Activated CD4-positive, alpha-beta T cell treated with anti-CD3 and anti-CD28 coated beads for 4 hours (primary cell): ENCODE data around the gene ABCB1.
A peak's percentile ranks its signal among the peaks of the same experiment; 100 is the strongest.
"Not testable (repeated sequence)": the region's sequence is repeated elsewhere in the genome, so short reads cannot be mapped to it uniquely, and the experiment has no call there.

Experiments used
- DNase-seq, 2 donors: peaks; one replicate each; pipeline ENCODE4 v3.0.0-alpha.2; 2020

Gene ABCB1

DNA sequence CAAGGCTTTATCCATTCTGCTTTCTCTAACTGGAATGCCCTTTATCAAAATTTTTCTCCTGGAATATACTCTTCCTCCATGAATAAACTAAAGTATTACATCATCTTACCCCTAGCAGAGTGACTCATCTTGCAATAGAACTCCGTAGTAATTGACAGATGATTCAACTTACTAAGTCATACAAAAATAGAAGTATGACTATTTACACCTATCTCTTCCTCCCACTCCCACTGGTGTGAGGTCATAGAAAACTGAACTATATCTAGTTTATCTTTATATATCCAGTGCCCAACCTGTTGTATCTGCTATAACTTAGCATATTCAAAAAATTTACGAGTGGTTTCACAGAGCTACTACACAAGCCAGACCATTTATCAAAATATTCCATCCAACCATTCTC is 26.1 kb downstream of the ABCB1 start:
- peak in 1 of 2 donors; percentile 11 for DNase-seq

DNA sequence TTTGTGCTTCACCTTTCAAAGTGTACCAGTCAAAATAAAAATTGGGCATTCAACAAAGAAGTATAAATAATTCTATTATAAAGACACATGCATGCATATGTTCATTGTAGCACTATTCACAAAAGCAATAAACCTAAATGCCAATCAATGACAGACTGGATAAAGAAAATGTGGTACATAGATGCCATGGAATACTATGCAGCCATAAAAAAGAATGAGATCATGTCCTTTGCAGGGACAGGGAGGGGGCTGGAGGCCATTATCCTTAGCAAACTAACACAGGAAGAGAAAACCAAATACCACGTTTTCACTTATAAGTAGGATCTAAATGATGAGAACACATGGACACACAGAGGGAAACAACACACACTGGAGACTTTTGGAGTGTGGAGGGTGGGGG is 28.2 kb downstream of the ABCB1 start:
- DNase-seq: not testable (repeated sequence)

DNA sequence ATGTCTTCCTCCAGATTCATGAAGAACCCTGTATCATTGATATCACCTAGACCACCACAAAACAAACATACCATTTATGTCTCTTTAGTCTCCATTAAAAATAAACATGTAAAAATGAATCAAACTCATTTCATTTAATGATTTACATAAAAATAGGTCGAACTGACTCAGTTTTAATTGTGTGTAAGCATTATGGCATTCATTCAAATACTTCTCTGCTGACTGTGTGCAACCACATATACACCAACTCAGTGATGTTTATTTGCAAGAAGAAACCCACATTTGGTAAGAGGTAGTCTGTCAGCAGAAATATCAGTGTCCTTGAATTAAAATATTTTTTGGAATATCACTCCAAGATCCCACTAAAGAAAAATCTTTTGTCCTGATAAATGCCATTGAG is 30.5 kb downstream of the ABCB1 start:
- no peak for DNase-seq

DNA sequence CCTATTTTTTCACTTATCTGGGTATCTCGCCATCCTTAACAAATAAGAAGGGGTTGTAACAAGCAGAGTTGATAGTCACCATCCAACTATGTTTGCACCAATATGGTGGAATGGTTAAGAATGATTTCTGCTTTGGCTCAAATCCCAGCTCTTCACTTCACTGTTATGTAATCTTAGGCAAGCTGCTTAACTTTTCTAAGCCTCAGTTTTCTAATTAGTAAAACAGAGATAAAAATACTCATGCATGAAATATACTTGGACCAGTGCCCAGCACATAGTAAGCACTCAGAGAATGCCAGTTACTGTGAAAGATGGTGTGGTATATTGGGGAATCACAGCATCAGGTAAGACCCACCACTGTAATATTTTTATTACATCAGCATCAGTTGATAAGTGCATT is 33.6 kb downstream of the ABCB1 start:
- no peak for DNase-seq

DNA sequence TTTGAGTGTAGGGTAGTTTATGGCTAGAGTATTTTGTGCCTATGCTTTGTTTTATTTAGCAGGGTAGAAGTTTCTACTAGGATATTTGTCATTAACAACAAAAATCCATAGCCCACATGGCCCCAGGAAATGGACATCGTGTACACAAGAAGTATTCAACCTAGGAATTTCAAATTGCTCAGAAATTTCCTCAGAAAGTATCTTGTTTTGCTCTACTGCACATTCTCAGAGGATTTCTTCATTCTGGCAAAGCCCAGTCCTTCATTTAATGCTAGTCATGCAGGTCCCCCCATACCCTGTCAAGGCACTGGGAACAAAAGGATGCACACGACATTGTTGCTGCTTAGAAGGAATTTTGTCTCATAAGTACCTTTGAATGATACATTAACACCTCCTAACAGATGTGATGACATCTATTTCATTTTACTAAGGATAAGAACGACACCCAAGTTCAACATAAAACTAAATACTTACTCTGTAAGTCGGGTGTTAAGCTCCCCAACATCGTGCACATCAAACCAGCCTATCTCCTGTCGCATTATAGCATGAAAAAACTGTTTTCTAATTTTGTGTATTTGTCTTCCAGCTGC is 34.3 kb downstream of the ABCB1 start:
- DNase-seq: no peak

DNA sequence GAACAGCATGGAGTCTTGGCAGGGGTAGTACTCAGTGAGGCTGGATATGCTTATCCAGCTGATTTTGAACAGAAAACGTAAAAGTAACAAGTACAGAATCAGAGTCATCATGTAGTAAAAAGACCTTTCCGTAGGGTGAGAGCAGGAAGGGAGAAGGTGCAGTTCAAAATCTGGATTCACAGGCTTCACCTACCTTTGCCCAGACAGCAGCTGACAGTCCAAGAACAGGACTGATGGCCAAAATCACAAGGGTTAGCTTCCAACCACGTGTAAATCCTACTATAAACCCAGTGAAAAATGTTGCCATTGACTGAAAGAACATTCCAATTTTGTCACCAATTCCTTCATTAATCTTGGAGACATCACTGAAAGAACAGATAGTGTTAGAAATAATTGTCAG is 34.8 kb downstream of the ABCB1 start:
- no peak for DNase-seq

DNA sequence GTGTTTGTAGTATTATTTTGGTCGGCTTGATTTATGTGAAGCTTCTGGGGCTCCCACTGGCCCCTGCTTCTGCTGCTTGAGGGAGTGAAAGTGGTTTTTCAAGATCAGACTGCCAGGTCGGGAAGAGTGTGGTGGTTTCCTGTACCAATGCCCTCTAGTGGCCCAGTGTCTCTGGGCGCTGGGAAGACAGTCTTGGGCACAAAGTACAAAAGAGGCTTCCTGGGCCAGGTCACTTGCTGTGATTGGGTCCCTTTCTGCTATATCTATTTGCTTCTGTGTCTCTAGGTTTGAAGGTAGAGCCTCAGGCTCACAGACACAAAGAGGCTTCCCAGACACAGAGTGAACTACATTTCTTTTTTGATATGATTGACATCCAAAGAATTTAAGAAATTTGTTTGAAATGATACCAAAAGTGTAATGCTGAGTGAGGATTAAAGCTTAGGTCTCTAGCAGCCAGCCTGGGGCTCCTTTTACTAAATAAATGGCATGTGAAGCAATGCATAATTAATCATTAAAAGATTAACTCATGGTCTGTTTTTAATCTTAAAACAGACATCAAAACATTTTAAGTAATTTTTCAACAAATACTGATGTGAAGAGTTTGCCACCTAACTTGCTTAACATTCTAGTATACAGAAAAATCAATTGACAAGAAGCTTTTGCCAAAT is 36.3 kb downstream of the ABCB1 start:
- peak; percentile 1 to 11 for DNase-seq

DNA sequence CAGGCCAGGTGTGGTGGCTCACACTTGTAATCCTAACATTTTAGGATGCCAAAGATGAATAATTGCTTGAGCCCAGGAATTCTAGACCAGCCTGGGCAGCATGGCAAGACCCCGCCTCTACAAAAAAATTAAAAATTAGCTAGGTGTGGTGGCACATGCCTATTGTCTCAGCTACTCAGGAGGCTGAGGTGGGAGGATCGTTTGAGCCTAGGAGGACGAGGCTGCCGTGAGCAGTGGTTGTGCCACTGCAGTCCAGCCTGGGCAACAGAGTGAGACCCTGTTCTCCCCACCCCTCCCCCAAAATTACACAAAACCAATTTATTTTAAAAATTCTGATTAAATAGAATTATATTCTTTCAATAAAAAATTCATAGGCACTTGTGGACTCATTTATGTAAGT is 39.0 kb downstream of the ABCB1 start:
- no peak for DNase-seq

DNA sequence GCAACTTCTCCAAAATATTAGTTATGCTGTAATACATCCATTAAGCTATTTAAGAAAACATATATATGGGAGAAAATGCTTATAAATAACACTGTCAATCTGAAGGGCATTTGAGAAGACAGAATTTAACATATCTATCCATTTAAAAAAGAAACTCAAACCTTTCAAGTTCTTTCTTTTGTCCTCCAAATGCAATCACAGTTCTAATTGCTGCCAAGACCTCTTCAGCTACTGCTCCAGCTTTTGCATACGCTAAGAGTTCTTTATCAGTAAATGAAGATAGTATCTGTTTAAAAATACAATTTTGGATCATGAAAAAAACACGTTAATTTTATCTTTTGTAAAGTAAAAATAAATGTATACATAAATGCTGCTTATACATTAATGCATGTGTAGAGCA is 39.6 kb downstream of the ABCB1 start:
- DNase-seq: no peak

DNA sequence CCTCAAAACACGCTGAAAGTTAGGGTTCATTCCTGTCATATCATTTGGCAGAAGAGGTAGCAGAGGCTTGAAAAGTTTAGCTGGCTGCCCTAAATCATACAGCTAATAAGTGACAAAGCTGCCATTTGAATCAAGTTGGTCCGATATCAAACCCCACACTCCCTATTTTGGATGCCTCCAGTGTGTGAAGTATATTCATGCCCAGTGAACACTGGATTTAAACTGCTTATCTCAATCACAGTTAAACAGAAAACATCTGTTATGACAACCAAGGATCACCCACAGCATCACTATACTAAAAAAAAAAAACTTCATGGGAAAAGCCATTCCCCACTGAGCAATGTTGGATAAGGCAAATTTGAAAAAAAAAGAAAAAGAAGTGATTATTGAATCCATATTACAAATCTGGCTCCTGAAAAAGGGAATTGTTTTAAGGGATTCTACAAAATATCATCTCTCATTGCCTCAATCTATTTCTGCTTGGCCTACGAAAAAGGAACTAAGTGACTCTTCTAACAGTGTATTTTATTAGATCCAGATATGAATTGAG is 48.3 kb downstream of the ABCB1 start:
- DNase-seq: no peak

DNA sequence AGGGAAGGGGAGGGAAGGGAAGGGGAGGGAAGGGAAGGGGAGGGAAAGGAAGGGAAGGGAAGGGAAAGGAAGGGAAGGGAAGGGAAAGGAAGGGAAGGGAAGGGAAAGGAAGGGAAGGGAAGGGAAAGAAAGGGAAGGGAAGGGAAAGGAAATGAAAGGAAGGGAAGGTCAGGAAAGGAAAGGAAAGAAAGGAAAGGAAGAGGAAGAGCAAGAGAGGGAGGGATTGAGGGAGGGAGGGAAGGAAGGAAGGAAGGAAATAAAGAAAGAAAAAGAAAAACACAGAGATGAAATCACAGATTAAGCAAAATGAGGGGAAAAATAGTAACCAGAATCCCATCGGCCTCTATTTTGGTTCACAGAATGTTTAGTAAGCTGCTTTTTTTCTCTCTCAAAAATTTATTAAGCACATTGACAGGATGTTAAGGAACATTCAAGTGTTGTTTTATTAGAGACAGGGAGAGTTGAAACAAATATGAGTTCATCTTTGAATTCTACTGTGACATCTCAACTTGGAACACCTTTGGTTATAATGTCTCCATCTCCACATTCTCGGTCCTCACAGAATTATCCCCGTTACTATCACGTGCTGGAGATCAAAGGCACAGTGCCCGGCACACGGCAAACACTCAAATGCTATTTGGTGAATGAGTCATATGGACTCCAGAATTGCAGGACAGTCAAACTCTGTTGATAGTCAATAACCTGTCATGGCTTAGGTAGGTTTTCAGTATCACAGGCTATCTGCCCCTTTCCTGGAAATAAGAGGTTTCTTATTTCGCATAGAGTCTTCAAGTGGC is 52.4 kb downstream of the ABCB1 start:
- DNase-seq: no peak

DNA sequence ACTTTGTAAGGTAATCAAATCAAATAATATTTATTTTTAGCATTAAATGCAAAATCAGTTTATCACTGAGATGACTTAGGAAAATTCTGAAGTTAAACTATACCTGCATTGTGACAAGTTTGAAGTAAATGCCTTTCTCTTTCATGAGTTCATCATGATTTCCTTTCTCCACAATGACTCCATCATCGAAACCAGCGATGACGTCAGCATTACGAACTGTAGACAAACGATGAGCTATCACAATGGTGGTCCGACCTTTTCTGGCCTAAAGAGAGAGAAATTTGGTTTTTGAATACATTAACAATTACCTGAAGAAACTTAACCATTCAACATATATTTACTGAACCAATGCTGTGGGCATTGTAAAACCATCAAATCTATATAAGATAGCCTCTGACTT is 54.9 kb downstream of the ABCB1 start:
- DNase-seq: no peak

DNA sequence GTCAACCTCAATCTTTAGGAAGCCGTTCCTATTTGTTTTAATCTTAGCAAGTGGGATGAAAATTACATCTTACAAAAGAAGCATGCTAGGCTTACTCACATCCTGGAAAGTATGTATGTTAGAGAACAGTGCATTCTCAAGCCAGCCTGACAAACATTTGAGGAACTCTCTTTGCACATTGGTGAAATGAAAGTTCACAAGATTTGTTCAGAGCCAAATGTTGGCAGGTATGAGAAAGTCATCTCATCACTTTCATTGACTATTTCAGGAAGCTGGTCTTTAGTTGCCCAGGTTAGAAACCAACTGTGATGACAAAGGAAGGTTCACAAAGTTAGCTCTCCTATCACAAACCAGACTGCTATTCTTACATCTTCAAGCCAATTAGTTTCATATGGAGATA is 57.1 kb downstream of the ABCB1 start:
- no peak for DNase-seq

DNA sequence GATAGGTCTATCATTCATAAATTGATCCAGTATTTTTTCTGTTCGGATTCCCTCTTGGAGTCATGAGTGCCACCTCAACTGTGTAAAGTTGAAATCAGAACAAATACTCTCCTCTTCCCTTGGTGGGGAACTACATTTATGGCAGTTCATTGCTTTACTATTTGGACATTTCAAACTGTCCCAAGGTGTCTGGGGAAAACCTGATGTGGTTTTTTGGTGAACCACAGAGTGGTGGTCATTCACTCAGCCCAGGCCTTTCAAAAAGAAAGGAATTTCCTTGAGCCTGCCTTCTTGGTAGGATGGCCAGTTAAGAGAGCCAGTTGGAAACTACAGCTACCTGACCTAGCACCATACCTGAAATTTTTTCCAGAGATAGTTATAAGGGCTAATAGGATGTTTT is 59.0 kb downstream of the ABCB1 start:
- DNase-seq: no peak

DNA sequence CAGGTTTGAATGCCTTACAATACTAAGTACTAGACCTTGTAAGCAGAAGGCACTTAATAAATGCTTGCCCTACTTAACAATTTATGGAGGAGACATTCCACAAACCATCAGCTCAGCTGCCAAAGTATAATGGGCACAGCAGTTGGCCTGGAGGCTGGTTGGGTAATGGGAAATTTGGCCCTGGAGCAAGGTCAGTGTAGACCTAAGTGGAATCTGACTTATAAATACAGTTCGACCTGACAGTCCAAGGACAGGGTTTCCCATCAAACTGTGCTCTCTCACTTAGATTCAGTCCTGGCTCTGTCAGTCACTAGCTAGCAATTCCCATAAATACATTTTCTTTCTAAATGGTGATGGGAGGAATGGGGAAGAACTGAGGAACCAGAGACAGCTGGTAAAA is 62.6 kb downstream of the ABCB1 start:
- no peak for DNase-seq

DNA sequence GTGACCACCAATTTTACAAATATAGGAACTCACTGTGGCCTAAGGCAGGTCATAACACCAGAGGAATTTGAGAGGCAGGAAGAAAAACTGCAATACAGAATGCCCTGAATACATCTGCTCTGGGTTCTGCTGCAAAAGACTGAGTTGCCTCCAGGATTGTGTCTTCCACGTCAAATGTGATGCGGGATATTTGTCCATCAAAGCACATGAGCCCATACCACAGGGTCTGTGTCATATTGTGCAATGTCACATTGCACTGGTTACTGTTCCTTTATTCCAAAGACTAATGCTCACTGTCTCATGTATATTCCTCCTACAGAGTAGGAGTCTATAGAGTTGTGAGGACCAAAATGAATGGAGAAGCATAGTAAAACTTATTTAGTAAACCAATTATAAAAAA is 66.6 kb downstream of the ABCB1 start:
- DNase-seq: no peak

DNA sequence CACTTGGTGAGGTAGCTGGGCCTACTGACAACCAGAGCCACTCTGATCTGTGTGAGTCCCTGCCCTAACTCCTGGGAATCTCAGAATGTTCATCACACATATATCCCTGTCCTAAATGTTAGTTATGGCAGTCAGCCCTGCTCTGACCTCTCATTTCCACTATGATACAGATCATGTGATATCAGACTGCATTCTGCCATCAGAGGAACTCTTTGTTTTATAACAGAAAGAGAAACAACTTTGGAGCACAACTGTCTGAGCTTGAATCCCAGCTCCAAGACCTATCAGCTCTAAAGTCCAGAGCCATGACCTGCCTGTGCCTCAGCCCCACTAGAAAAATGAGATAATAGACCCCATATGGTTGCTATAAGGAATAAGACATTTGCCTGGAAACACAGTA is 70.6 kb downstream of the ABCB1 start:
- no peak for DNase-seq

DNA sequence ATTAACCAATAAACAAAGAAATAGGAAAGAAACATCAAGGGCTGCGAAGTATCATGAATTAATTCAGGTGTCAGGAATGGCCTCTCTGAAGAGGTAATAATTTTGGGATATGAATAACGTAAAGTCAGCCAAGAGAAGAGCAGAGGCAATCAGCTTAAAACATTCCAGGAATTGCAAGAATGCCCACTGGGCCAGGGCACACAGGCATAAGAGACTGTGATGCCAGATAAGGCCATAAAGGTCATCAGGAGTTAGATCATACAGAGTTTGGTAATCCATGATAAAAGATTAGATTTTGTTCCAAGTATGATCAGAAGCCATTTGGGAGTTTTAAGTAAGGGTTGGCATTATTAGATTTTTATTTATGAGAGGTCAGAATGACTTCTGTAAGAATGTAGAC is 72.0 kb downstream of the ABCB1 start:
- no peak for DNase-seq

DNA sequence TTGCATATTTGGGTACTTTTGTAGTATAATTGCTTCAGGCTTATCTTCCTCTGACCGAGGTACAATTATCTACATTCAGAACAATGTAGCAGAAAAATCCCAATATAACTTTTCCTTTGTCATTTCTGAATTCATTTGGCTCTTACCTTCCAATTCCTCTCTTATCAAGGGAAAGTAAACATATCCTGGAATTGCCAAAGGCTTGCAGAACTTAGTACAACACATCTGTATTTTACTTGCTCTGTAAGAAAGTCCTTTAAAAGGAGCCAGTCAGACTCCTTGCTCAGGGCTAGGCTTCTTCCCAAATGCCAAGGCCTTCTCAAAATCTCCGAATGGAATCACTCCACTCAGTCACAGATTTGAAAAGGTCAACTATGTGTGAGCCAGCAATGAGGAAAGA is 81.9 kb downstream of the ABCB1 start:
- DNase-seq: no peak

DNA sequence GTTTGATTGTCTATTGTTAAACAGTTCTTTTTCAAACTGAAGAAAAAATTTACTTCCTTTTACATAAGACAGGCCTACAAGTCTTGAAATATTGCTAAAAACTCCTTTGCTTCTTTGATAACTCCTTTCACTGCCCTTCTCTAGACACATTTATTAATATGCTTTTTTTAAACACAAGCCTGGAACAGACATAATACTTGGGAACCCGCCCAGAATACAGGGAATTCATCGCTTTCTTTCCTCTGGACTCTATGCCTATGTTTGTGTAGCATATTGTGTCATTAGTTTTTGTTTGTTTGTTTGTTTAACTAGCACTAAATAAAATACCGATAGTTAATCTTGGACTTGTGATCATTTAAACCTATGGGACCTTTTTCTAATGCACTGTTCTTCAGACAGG is 82.8 kb downstream of the ABCB1 start:
- no peak for DNase-seq

DNA sequence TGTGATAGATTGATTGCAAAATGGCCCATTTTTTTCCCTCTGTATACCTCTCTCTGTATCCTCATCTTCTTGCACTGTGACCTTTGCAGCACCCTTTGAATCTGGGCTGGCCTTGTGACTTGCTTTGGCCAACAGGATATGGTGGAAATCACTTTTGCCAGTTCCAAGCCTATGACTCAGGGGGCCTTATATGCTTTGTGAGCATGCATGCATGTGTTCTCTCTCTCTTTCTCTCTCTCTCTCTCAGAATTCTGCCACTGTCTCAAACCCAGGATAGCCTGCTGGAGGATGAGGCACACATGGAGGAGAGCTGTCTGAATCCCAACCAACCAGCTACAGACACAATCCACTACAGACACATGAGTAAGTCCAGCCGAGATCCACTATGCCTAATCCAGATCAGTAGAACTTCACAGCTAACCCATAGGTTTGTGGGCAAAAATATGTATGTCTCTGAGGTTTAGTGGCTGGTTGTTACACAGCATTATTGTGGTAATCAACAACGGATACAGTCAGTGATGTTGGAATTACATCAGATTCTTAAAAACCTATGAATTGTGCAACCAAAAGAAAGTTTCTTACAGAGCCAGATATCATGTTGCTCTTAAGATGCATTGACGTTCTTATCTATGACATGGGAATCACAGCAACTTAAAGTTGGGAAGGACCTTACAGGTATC is 83.4 kb downstream of the ABCB1 start:
- DNase-seq: no peak

DNA sequence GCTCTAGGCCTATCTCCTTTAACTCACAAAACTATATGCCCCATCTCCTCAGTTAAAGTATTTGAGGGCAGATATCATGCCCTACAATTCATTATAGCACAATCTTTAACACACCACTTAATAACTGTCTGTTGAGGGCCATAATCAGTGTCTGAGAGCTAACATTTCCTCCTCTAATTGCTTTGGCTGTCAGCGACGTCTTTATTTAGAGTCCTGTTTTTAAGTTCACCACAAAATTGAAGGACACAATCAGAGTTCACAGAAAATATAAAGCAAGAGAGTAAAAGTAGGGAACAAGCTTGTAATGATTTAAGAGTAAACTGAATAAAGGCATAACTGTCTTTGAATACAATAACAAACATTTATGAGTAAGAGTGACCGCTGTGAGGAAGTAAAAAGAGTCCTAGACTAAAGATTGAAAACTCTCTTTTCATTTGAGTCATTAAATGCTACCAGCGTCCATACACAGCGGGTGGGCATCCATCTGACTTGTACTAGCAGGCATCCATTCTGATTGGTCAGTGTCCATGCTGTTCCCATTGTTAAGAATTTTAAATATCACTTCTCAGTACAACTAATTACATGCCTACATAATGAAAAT is 86.8 kb downstream of the ABCB1 start:
- no peak for DNase-seq

DNA sequence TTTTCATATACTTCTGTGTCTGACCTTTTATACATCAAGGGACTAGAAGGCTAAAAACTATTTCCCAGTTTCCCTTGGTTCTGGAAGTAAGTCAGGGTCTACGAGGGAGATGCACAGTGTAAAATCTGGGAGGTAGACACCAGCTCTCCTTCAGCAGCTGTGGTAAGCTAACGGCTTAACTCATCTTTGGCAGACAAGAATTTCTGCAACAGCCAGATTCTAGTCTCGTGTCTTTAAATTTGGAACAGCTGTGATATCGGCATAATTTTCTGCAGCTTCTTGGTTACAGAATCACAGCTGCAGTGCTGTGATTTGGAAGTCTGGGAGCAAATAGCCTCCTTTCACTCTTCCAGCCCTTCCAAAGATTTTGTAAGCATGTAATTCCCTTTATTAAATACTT is 87.8 kb downstream of the ABCB1 start:
- no peak for DNase-seq
